Left ventricle myocardium superior (tissue), 1 donor: ENCODE measurements around the gene CCDC127. TPM values are rescaled to one million over a fixed set of nuclear protein-coding genes. Genes with fewer than 3 reads are reported as not detected.

Experiments used
- ATAC-seq: fragments of 200-7000 bp; cut with Tn5 transposase; one replicate; pipeline ENCODE4 v1.9.1; 2020; ENCODE audit warnings: mild to moderate bottlenecking, moderate library complexity
- DNase-seq: peaks from one replicate; pipeline ENCODE4 v3.0.0-alpha.2; 2020
- intact Hi-C: fragments of 100-400 bp; cut with micrococcal nuclease; formaldehyde crosslinking; loops from one replicate; pipeline ENCODE4 v1.11.0; 2022
- total RNA-seq: library from RNA; stranded (reverse); fragmentation: NEBNext Ultra II Directional; extraction: Animal tissue kit (Norgen Biotek cat#: 25700); gene quantifications from one replicate; pipeline ENCODE4 v1.2.1, GENCODE V29; 2021
- donor health status: DM: no; HTN: yes; CAD: no; lungs with severe emphysema.

Gene CCDC127
- total RNA-seq, 1 donor from 2014 or later: 7.7 TPM

- ATAC-seq (no peak), DNase-seq (no peak)
- intact Hi-C loops: no loop called here
These were observed 36.8 kb downstream of the CCDC127 start for GRCh38 chr5:181160-181559.

GRCh38 chr5:180286-180918 lies 37.6 kb downstream of the CCDC127 start:
- intact Hi-C loops: no loop called here
- peak; percentile 68 for ATAC-seq
- no peak for DNase-seq

- ATAC-seq (no peak), DNase-seq (no peak)
- intact Hi-C loops: no loop called here
These were observed 38.6 kb downstream of the CCDC127 start for GRCh38 chr5:179401-179800.

- no peak for ATAC-seq
- intact Hi-C loops: no loop called here
- no peak for DNase-seq
These were observed 39.8 kb downstream of the CCDC127 start for GRCh38 chr5:178110-178509.

- DNase-seq (no peak), ATAC-seq (no peak)
- intact Hi-C loops: no loop called here
These were observed 41.6 kb downstream of the CCDC127 start for GRCh38 chr5:176296-176823.

GRCh38 chr5:174876-175465 lies 43.0 kb downstream of the CCDC127 start:
- intact Hi-C loops: no loop called here
- DNase-seq: no peak
- ATAC-seq: no peak

- no peak for DNase-seq
- ATAC-seq: no peak
- intact Hi-C loops: no loop called here
These were observed 43.7 kb downstream of the CCDC127 start for GRCh38 chr5:174291-174600.

GRCh38 chr5:173392-174290 lies 44.3 kb downstream of the CCDC127 start:
- ATAC-seq (no peak), DNase-seq (no peak)
- intact Hi-C loops: no loop called here

- intact Hi-C loops: no loop called here
- DNase-seq (no peak), ATAC-seq (no peak)
These were observed 45.1 kb downstream of the CCDC127 start for GRCh38 chr5:172841-173251.

GRCh38 chr5:172421-172820 lies 45.5 kb downstream of the CCDC127 start:
- ATAC-seq (no peak), DNase-seq (no peak)
- intact Hi-C loops: no loop called here

GRCh38 chr5:171801-172331 lies 46.1 kb downstream of the CCDC127 start:
- no peak for DNase-seq

GRCh38 chr5:170971-171800 lies 46.8 kb downstream of the CCDC127 start:
- no peak for ATAC-seq
- DNase-seq: no peak
- intact Hi-C loops: no loop called here

More at GRCh38 chr5:171801-172331, 46.1 kb downstream of the CCDC127 start:
- intact Hi-C loops: no loop called here
- no peak for ATAC-seq

GRCh38 chr5:169728-170094 lies 48.2 kb downstream of the CCDC127 start:
- intact Hi-C loops: no loop called here
- ATAC-seq: no peak
- no peak for DNase-seq

- intact Hi-C loops: no loop called here
- DNase-seq (peak; percentile 82), ATAC-seq (peak; percentile 85)
These were observed 48.8 kb downstream of the CCDC127 start for GRCh38 chr5:169071-169727.

- no peak for ATAC-seq
- intact Hi-C loops: no loop called here
- DNase-seq: no peak
These were observed 49.8 kb downstream of the CCDC127 start for GRCh38 chr5:167982-168660.

GRCh38 chr5:167511-167910 lies 50.4 kb downstream of the CCDC127 start:
- DNase-seq: no peak
- ATAC-seq: no peak
- intact Hi-C loops: no loop called here

GRCh38 chr5:166441-167372 lies 51.2 kb downstream of the CCDC127 start:
- no peak for ATAC-seq
- intact Hi-C loops: no loop called here
- no peak for DNase-seq
